ENCODE data around the gene LEMD1.

DNA sequence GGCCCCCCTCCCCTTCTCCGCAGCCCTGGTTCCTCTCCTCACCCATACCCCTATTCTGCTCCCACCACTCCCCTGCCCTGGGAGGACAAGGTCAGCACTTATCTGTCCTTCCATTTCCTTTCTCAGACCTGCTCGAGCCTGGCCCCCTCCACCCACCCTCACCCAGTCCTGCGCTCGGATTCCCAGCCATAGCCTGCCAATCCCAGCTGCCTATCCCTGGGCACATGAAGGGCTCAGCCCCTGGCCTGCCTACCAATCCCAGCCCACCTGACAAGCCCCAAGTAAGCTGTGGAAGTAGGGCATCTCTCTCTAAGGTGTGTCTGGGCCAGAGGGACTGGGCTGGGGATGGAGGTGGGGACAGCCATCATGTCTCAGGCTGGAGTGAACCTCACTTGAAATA lies 28.6 kb upstream of the LEMD1 start:
- TF ChIP-seq EZH2 (IDR thresholded peaks at IDR 0.05; ENCODE audit: insufficient read depth, poor library complexity, severe bottlenecking) (no peak), EZH2phosphoT487 (IDR thresholded peaks at IDR 0.05; ENCODE audit: insufficient read depth, low read depth) (no peak)
